B cell (primary cell): ENCODE measurements around the gene RBM28. TPM values are rescaled to one million over a fixed set of nuclear protein-coding genes. Genes with fewer than 3 reads are reported as not detected.

Source experiments
- ATAC-seq: fragments of 200-7000 bp; cut with Tn5 transposase; one replicate; pipeline ENCODE4 v1.10.0; 2021; ENCODE audit warnings: low read depth, mild to moderate bottlenecking, moderate number of reproducible peaks, moderate library complexity
- CTCF ChIA-PET: fragments of 350-600 bp; sonication (Branson Sonifier 250); formaldehyde crosslinking; loops from one replicate; lab custom pipeline; 2021; ENCODE audit warnings: antibody characterized with exemption, inconsistent platforms; lab: Charles Lee
- POLR2A ChIA-PET: fragments of 350-600 bp; sonication (Branson Sonifier 250); formaldehyde crosslinking; loops from one replicate; lab custom pipeline; 2021; ENCODE audit warnings: antibody characterized with exemption; lab: Charles Lee
- DNase-seq: peaks from one replicate; pipeline ENCODE4 v3.0.0; 2013
- H2AFZ ChIP-seq: 2 replicates; pipeline ENCODE4 v1.6.1; 2012; ENCODE audit warnings: mild to moderate bottlenecking, low read depth, low read length; ENCODE audit not compliant: insufficient read depth, poor library complexity, severe bottlenecking
- H3K27ac ChIP-seq, 2 donors: 1 replicate in 1 of 2; 2 replicates in 1 of 2; pipeline ENCODE4 v1.5.1; 2012 to 2013; ENCODE audit warnings: low read length in 2 of 2, mild to moderate bottlenecking in 2 of 2, moderate library complexity in 1 of 2
- H3K27me3 ChIP-seq, 4 experiments: fragments of 200-600 bp in 1 of 4; sonication (generic) in 1 of 4; replicated peaks in 1 of 4; 1 replicate in 2 of 4; 2 replicates in 2 of 4; pipeline versions ENCODE4 v1.6.1 to v1.7.0; 2013 to 2016; ENCODE audit warnings: low read length in 3 of 4, mild to moderate bottlenecking in 2 of 4, mixed read lengths in 1 of 4, moderate library complexity in 1 of 4; ENCODE audit not compliant: insufficient read depth in 4 of 4, control insufficient read depth in 3 of 4; ENCODE audit errors: control extremely low read depth in 1 of 4
- H3K36me3 ChIP-seq, 2 experiments: replicated peaks in 1 of 2; 1 replicate in 1 of 2; 2 replicates in 1 of 2; pipeline versions ENCODE4 v1.6.1 to v1.7.1; 2013; ENCODE audit warnings: low read length in 1 of 2; ENCODE audit not compliant: insufficient read depth in 2 of 2, control insufficient read depth in 1 of 2; ENCODE audit errors: control extremely low read depth in 1 of 2, extremely low read depth in 1 of 2
- H3K4me1 ChIP-seq, 2 donors: fragments of 200-600 bp in 1 of 2; sonication (generic) in 1 of 2; 1 replicate in 1 of 2; 2 replicates in 1 of 2; pipeline versions ENCODE4 v1.5.1 to v1.6.1; 2013 to 2017; ENCODE audit warnings: low read length in 2 of 2; ENCODE audit not compliant: control insufficient read depth in 2 of 2, insufficient read depth in 2 of 2
- H3K4me2 ChIP-seq: replicated peaks from 2 replicates; pipeline ENCODE3; 2012; ENCODE audit warnings: mild to moderate bottlenecking, low read depth, low read length; ENCODE audit not compliant: poor library complexity, severe bottlenecking
- H3K4me3 ChIP-seq, 5 experiments: fragments of 200-600 bp in 1 of 5; sonication (generic) in 1 of 5; 1 replicate in 3 of 5; 2 replicates in 2 of 5; pipeline versions ENCODE4 v1.5.1 to v1.7.0; 2011 to 2016; ENCODE audit warnings: low read length in 4 of 5, mild to moderate bottlenecking in 4 of 5, low read depth in 2 of 5, control low read depth in 1 of 5, moderate library complexity in 1 of 5; ENCODE audit not compliant: insufficient read depth in 1 of 5; ENCODE audit errors: control extremely low read depth in 1 of 5, extremely low read depth in 1 of 5
- H3K79me2 ChIP-seq: fragments of 200-600 bp; sonication (generic); one replicate; pipeline ENCODE4 v1.6.0; 2016; ENCODE audit warnings: low read length; ENCODE audit not compliant: control insufficient read depth, insufficient read depth
- H3K9ac ChIP-seq: fragments of 200-600 bp; sonication (generic); 2 replicates; pipeline ENCODE4 v1.6.1; 2017; ENCODE audit warnings: mild to moderate bottlenecking, low read length, moderate library complexity
- H3K9me3 ChIP-seq, 3 donors: one replicate each; pipeline versions ENCODE4 v1.6.1 to v1.7.1; 2013; ENCODE audit warnings: low read length in 2 of 3; ENCODE audit not compliant: control insufficient read depth in 2 of 3, insufficient read depth in 1 of 3; ENCODE audit errors: control extremely low read depth in 1 of 3
- H4K20me1 ChIP-seq: 2 replicates; pipeline ENCODE4 v1.6.0; 2012; ENCODE audit warnings: mild to moderate bottlenecking, low read length; ENCODE audit not compliant: insufficient read depth, control insufficient read depth, poor library complexity, severe bottlenecking
- H3K27ac Mint-ChIP-seq: one replicate; pipeline ENCODE4 v1.8.0; 2021; ENCODE audit warnings: mixed read lengths
- H3K27me3 Mint-ChIP-seq: one replicate; pipeline ENCODE4 v1.8.0; 2021; ENCODE audit warnings: mixed read lengths
- H3K4me1 Mint-ChIP-seq: one replicate; pipeline ENCODE4 v1.8.0; 2021; ENCODE audit warnings: mixed read lengths
- H3K4me3 Mint-ChIP-seq: one replicate; pipeline ENCODE4 v1.8.0; 2021; ENCODE audit warnings: mixed read lengths
- H3K9me3 Mint-ChIP-seq: one replicate; pipeline ENCODE4 v1.8.0; 2022; ENCODE audit warnings: mixed read lengths; ENCODE audit not compliant: insufficient read depth
- CTCF ChIP-seq: fragments of 200-600 bp; IDR thresholded peaks from one replicate; pipeline ENCODE4 v1.8.0; 2022; ENCODE audit warnings: antibody characterized with exemption, mild to moderate bottlenecking
- EZH2 ChIP-seq: IDR thresholded peaks from 2 replicates; pipeline ENCODE4 v1.6.1; 2012; ENCODE audit warnings: borderline replicate concordance, low read depth, mild to moderate bottlenecking, moderate library complexity, low read length; ENCODE audit not compliant: insufficient read depth, poor library complexity, severe bottlenecking
- WGBS: methylation state at CpG from one replicate; pipeline ENCODE4 v1.1.5; 2013; ENCODE audit warnings: missing lambda C conversion rate; ENCODE audit not compliant: insufficient coverage; 5-methylcytosine and 5-hydroxymethylcytosine counted together
- intact Hi-C: fragments of 100-400 bp; cut with micrococcal nuclease; formaldehyde crosslinking; loops from one replicate; pipeline ENCODE4 v1.10.0; 2022
- polyA plus RNA-seq: library from polyadenylated mRNA; depleted of rRNA; stranded (reverse); fragments of >200 nt; gene quantifications from 2 replicates; pipeline ENCODE4 v1.2.3, GENCODE V29; 2012
- total RNA-seq, 2 donors: library from RNA; stranded (reverse); fragments of 120-200 nt in 1 of 2; gene quantifications; 1 replicate in 1 of 2; 2 replicates in 1 of 2; pipeline versions ENCODE4 v1.2.3 to v1.2.4, GENCODE V29; 2013 to 2022

RBM28 gene
- total and polyA plus RNA-seq, 2 donors (not counting 1 experiment from before 2014, with no cell fraction given), result 10.7 to 46.2 TPM

GRCh38 chr7:128255271-128255670 lies 88.4 kb downstream of the RBM28 start:
- ATAC-seq (no peak), DNase-seq (no peak)
- Histone ChIP-seq H3K4me3 (no peak overlapping the region), H4K20me1 (no peaks in the 10 kb centered on the region), H3K4me2 (no peak overlapping the region), H3K4me1 (no peaks in the 10 kb centered on the region), H3K9ac (no peak overlapping the region), H3K27me3 (peaks cover 0 to 3% (median 0%) of the 10 kb centered on the region in 4 experiments), H3K36me3 (no peaks in the 10 kb centered on the region), H2AFZ (no peak overlapping the region), H3K79me2 (no peaks in the 10 kb centered on the region), H3K27ac (no peak overlapping the region), H3K9me3 (no peaks in the 10 kb centered on the region)
- ChIA-PET CTCF (no interaction called here), POLR2A (no interaction called here)
- WGBS, result 77% methylated on average over 2 of the region's 2 CpGs
- TF ChIP-seq EZH2 (no peak), CTCF (no peak)
- no peak overlapping the region for H3K27ac Mint-ChIP-seq
- peaks cover 9% of the 10 kb centered on the region for H3K27me3 Mint-ChIP-seq
- intact Hi-C loops, result no loop called here
- H3K9me3 Mint-ChIP-seq, result no peaks in the 10 kb centered on the region
- no peak overlapping the region for H3K4me3 Mint-ChIP-seq
- no peaks in the 10 kb centered on the region for H3K4me1 Mint-ChIP-seq

- H3K4me1 Mint-ChIP-seq, result no peaks in the 10 kb centered on the region
- 87% methylated on average over 5 of the region's 5 CpGs for WGBS
Measured at GRCh38 chr7:128254470-128254869, 89.2 kb downstream of the RBM28 start.

More at GRCh38 chr7:128254470-128254869, 89.2 kb downstream of the RBM28 start:
- Mint-ChIP-seq H3K9me3 (no peaks in the 10 kb centered on the region), H3K27ac (no peak overlapping the region), H3K27me3 (peaks cover 9% of the 10 kb centered on the region), H3K4me3 (no peak overlapping the region)
- no peaks in the 10 kb centered on the region for H3K79me2 ChIP-seq
- no peak overlapping the region for H3K27ac ChIP-seq
- H3K4me1 ChIP-seq, result no peaks in the 10 kb centered on the region
- no peak overlapping the region for H3K9ac ChIP-seq
- no peaks in the 10 kb centered on the region for H4K20me1 ChIP-seq
- TF ChIP-seq EZH2, result no peak
- H3K4me3 ChIP-seq, result no peak overlapping the region
- ChIA-PET POLR2A (no interaction called here), CTCF (no interaction called here)
- DNase-seq (no peak), ATAC-seq (no peak)
- H3K4me2 ChIP-seq, result no peak overlapping the region
- H3K36me3 ChIP-seq, result no peaks in the 10 kb centered on the region
- no peak overlapping the region for H2AFZ ChIP-seq
- no peaks in the 10 kb centered on the region for H3K9me3 ChIP-seq
- H3K27me3 ChIP-seq, result peaks cover 0 to 2% (median 0%) of the 10 kb centered on the region in 4 experiments
- intact Hi-C loops, result no loop called here
